SHP77 (cell line): ENCODE data around the gene STX19.

Experiments
- DNase-seq, 2 experiments: peaks; one replicate each; lab custom pipeline; 2025; lab: John Stamatoyannopoulos, UW

The STX19 gene

DNA sequence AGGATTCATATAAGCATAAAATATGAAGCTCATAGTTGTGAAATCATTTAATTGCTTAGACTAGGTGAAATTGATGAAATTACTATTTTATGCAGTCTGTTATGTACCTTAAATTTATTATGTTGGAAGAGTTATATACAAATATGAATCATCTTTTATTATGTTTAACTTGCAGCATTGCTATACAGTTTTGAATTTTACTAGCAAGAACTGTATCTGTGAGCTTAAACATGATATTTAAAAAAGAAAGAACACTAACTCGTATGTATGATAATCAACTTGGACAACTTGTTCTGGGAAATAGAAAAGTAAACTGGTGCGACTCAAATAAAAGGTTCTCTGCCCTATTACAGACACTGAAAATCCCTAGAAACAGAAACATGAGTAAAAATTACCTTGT, 1.8 kb downstream of the STX19 start:
- DNase-seq: no peak

DNA sequence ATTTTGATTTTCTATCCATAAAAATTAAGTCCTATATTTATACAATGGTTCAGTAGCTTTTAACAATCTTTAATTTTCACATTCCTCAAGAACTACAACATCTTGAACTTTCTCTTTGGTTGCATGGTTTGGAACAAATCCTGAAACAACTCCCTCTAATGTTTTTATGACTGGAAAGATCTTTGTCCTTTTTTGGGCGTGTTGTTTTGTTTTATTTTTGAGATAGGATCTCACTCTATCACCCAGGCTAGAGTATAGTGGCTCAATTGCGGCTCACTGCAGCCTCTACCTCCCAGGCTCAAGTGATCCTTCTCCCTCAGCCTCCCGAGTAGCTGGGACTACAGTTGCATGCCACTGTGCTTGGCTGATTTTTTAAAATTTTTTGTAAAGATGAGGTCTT, 4.0 kb downstream of the STX19 start:
- DNase-seq: no peak

GRCh38 chr3:94020293-94020692, 8.1 kb downstream of the STX19 start:
- no peak for DNase-seq

DNA sequence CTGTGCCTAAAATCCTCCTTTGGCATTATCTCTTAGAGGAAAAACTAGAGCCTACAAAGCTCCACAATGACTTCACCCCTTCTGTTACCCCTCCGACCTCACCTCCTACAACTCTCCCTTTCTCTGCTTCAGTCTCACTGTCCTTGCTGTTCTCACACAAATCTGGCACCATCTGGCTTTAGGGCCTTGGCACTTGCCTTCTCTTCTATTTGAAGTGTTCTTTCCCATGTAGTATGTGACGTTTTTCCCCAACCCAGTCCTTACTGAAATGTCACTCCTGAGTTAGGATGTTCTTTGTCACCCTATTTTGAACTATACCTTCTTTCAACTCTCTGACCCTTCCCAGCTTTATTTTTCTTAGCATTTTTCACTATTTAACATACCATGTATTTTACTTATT, 8.7 kb downstream of the STX19 start:
- no peak for DNase-seq

DNA sequence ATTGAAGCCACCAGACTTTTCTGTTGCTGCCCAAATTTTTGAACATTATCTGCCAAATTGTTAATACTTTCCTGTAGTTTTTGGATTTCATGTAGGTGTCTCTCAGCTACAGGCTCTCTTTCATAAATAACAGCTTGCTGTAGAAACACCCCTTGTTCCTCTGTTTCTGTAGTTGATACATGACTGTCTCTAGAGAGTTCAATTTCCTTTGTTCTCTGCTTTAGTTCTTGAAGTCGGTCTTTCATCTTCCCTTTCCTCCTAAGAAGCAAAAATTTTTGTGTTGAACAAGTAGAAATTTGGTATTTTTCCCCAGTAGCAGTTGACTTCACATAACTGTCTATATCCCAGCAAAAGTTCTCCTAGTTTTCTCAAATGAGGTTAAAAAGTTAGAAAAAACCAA, 13.4 kb downstream of the STX19 start:
- DNase-seq: no peak

GRCh38 chr3:94012185-94012584, 16.2 kb downstream of the STX19 start:
- no peak for DNase-seq

DNA sequence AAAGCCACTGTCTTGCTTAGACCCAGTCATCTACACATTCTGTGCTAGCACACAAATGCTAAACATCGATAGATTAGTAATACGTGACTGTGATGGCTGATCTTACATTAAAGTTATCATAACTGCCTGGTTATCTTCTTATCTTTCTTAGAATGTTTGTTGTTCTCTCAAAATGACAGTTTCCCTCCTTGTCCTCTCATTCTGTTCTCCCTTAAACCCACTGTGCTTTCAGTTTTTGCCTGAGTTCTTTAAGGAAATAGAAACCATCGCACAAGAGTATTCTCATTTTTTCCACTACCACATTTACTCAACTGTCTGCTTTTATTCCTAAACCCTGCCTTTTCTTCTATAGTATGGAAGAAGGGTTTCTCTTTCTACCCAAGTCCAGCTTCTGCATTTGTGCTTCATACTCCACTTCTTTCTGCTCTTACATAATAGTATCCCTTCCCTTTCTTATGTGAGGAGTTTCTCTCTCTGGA, 17.1 kb downstream of the STX19 start:
- DNase-seq: no peak

DNA sequence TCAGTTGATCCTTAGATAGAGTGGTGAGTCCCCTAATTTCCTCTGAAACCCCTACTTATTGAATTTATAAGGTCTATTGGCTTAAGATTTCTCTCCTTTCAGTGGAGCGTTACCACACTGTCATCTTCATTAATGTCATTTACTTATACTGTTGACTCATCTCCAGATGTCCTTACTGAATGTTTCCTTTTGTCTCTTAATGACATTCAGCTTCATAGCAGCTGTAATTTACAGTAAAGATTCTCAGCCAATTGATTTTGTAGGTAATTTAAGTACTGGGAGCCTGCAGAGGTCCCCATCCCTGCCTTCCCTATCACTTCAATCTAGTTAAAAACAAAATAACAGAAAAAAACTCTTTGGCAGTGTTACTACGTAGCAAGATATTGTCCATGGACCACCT, 18.8 kb downstream of the STX19 start:
- peak; percentile 6 to 10 for DNase-seq

DNA sequence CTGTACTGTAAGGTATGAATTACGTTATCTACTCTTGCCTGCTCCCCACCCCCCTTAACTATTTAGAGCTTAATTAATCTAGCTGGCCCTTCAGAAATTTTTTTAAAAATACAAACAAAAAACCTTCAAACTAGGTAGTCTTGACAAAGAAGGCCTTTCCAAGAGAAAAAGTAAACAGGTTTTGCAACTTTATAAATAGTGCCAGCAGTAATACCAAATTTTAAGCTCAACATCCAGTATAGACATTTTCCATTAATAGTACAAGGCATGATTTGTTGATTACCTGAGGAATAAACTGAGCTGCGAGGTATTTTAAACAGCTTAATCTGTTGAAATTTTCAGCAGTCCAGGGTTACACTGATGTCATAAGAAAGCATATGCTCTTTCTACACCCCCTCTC, 20.1 kb downstream of the STX19 start:
- no peak for DNase-seq

DNA sequence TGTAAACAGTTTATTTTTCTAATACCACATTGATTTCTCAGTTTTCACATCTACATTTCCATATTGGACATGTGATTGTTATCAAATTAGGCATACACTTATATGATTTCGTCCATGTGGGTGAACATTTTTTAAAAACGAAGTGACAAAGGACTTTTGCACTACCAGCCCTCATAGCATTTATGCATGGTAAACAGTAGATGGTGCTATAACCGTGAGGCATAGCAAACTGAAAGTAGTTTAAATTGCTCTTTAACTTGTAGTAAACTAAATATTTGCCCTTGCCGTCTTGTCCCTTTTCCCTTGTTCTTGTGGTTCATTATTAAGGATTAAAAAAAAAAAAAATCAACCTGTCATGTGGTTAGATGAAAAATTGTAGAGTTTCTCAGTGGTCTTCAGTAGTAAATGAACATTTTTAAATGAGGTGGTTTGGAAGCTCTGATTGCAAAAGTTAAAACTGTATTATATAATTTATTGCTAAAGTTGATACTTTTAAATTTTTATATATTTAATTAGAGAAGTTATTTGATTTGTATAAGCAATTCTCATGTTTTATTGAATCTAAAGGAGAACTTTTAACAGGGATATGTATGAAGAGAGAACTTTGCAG, 24.0 kb downstream of the STX19 start:
- DNase-seq: peak; percentile 35 to 41

DNA sequence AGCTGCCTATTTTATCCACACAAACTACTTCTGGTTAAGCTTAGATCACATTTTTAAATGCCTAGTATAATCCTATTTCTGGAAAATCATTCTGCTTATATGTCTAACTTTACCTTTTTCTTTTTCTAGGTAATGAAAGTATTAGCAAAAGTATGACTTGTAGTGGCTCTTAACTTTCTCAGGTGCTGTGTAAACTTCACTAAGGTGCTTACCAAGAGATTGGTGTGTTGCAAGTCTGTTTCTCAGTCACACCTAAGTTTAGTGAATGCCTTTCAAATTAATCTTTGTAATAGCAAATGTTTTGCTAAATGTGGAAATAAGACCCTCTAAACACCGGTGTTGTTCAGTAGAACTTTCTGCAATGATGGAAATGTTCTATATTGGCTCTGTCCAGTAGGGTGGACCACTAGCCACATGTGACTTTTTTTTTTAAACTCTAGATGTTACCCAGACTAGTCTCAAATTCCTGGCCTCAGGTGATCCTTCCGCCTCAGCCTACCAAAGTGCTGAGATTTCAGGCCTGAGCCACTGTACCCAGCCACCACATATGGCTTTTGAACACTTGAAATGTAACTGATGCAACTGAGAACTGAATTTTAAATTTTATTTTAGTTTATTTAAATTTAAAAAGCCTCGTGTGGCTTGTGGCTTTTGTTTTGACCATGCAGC, 26.4 kb downstream of the STX19 start:
- no peak for DNase-seq

DNA sequence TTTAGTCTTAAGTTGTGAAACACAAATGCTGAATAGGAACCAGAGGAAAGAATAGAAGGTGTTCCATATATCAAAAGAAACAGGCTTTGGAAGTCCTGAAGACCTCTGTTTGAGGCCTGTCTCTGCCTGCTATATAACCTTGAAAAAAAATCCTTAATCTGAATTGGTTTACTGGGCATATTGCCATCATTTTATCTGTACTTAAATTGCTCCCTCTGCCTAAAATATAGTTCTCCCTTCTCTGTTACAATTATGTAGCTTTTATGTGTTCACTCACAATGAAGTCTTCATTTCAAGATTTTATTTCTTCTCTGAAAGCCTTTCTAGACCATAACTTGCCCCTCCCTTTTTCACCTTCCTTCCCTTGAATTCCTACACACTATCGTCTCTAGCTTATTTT, 27.2 kb downstream of the STX19 start:
- no peak for DNase-seq

GRCh38 chr3:93994056-93994455, 34.3 kb downstream of the STX19 start:
- DNase-seq: no peak

DNA sequence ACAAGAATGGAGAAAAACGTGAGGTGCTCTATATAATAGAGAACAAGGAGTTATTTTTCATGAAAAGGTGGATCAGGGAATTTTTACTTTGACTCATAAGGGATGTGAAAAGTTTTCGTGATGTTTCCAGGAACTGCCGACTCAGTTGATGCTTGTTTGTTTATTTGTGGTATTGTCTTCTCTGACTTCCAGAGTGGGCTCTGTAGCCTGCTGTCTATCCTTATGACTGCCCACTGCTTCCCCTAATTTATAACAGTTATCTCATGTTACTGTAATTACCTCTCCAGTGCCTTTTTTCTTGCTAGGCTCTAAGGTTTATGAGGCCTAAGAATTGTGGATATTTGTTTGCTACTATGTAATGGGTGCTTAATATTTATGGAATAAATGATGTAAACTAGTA, 36.2 kb downstream of the STX19 start:
- DNase-seq: no peak

- no peak for DNase-seq
These were observed 36.8 kb downstream of the STX19 start for GRCh38 chr3:93991631-93992030.

DNA sequence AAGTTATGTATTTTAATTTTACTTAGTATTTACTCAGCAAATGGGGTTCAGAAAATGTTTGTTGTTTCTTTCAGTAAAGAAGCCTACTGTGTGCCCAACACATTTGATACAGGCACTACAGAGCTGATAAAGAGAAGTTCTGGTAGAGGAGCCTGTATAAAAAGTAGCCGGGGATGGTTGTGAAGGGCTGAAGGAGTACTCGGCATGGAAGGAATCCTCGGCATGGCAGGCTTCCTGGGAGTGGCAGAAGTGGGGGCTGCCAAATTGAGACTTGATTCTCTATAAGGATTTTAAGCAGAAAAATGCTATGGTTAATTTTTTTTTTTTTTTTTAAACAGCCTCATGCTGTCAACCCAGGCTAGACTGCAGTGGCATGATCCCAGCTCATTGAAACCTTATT, 39.2 kb downstream of the STX19 start:
- DNase-seq: no peak

GRCh38 chr3:93988764-93989163, 39.6 kb downstream of the STX19 start:
- DNase-seq: no peak

DNA sequence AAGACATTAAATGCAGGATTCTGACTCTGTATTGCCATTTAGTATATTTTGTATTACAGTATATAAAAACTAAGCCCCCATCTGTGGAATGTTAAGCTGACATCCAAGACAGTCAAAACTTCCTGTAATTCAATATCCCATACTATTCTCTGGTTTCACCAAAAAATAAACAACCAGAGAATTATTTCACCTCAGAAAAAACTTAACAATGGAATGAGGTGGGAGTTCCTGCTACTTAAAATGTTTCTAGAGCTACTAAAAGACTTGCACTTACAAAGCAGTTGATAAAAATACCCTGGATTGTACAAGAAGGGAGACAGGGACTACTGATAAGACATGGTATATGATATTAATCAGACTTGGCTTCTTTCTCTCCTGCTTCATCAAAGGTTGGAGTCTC, 40.1 kb downstream of the STX19 start:
- no peak for DNase-seq

- no peak for DNase-seq
These were observed 43.8 kb downstream of the STX19 start for GRCh38 chr3:93984618-93985017.

- no peak for DNase-seq
These were observed 45.0 kb downstream of the STX19 start for GRCh38 chr3:93983408-93983807.

- peak; percentile 23 to 47 for DNase-seq
These were observed 46.7 kb downstream of the STX19 start for GRCh38 chr3:93981649-93982048.

DNA sequence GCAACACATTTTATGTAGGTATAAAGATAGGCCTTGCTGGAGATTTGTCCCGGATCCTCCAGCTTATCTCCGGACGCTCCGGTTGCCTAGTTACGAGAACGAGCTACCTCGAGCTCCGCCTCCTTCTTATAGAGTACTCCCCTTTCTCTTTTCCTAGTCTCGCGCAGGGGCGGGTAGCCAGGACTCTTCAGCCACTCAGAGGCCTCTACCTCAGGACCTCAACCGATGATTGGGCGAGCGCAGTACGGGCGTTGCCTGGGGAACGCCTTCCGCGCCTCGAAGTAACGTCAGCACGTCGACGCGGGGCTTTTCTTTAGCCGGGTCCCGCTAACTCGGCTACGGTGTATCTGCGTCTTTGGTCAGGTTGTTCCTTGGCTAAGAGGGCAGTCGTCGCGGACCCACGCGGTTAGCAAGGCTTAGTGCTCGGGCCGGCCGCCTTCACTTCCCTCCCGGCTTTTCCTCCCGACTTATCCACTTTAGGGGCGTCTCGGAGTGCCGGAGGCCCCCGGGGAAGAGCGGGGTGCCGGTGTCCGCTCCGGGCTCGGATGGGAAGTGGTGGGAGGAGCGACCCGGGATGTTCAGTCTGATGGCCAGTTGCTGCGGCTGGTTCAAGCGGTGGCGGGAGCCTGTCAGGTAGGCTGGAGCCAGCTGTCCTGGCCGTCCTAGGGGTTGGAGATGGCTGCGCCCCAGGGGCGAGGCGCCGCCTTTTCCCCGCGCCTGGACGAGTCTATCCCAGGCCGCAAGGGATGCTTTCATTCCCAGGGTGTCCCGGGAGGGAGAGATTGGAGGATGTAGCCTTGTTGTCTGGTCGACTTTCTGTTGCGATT, 48.3 kb downstream of the STX19 start, which contains the start of gene ARL13B:
ARL13B (plus strand) TSS at position 306 of the 827 bp plus-strand sequence; CDS start at position 575, 269 bp downstream.
- DNase-seq: peak; percentile 99
